Measurements from ENCODE around the gene NDUFAF2. TPM values are rescaled to one million over a fixed set of nuclear protein-coding genes. Genes with fewer than 3 reads are reported as not detected.

NDUFAF2 gene
- total and polyA plus RNA-seq, 2 experiments from 2014 or later = 31.6 to 155 TPM

DNA sequence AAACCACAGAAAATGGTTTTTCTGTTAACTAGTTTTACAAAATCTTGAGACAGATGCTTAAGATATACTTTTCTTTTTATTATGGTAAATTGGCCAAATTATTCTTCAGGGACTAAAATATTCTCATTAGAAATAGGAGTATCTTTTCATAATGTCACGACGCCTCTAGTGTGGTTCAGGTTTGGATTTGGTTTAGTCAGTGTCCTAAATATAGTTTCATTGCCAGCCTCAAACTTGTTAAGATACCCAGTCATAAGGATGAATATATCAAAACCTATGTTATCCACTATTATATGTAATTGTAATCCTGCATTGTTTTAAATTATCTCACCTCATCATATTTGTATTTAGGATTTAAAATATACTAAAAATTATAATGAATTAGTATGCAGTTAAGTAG is 13.7 kb downstream of the NDUFAF2 start:
- ATAC-seq (no peak), DNase-seq (ENCODE audit: low spot score) (no peak)
- TF ChIP-seq, protein P1, sequence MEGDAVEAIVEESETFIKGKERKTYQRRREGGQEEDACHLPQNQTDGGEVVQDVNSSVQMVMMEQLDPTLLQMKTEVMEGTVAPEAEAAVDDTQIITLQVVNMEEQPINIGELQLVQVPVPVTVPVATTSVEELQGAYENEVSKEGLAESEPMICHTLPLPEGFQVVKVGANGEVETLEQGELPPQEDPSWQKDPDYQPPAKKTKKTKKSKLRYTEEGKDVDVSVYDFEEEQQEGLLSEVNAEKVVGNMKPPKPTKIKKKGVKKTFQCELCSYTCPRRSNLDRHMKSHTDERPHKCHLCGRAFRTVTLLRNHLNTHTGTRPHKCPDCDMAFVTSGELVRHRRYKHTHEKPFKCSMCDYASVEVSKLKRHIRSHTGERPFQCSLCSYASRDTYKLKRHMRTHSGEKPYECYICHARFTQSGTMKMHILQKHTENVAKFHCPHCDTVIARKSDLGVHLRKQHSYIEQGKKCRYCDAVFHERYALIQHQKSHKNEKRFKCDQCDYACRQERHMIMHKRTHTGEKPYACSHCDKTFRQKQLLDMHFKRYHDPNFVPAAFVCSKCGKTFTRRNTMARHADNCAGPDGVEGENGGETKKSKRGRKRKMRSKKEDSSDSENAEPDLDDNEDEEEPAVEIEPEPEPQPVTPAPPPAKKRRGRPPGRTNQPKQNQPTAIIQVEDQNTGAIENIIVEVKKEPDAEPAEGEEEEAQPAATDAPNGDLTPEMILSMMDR (conservative IDR thresholded peaks at IDR 0.05; ENCODE audit: low read depth in 2 of 2) = no peak
- TF ChIP-seq, protein P2, sequence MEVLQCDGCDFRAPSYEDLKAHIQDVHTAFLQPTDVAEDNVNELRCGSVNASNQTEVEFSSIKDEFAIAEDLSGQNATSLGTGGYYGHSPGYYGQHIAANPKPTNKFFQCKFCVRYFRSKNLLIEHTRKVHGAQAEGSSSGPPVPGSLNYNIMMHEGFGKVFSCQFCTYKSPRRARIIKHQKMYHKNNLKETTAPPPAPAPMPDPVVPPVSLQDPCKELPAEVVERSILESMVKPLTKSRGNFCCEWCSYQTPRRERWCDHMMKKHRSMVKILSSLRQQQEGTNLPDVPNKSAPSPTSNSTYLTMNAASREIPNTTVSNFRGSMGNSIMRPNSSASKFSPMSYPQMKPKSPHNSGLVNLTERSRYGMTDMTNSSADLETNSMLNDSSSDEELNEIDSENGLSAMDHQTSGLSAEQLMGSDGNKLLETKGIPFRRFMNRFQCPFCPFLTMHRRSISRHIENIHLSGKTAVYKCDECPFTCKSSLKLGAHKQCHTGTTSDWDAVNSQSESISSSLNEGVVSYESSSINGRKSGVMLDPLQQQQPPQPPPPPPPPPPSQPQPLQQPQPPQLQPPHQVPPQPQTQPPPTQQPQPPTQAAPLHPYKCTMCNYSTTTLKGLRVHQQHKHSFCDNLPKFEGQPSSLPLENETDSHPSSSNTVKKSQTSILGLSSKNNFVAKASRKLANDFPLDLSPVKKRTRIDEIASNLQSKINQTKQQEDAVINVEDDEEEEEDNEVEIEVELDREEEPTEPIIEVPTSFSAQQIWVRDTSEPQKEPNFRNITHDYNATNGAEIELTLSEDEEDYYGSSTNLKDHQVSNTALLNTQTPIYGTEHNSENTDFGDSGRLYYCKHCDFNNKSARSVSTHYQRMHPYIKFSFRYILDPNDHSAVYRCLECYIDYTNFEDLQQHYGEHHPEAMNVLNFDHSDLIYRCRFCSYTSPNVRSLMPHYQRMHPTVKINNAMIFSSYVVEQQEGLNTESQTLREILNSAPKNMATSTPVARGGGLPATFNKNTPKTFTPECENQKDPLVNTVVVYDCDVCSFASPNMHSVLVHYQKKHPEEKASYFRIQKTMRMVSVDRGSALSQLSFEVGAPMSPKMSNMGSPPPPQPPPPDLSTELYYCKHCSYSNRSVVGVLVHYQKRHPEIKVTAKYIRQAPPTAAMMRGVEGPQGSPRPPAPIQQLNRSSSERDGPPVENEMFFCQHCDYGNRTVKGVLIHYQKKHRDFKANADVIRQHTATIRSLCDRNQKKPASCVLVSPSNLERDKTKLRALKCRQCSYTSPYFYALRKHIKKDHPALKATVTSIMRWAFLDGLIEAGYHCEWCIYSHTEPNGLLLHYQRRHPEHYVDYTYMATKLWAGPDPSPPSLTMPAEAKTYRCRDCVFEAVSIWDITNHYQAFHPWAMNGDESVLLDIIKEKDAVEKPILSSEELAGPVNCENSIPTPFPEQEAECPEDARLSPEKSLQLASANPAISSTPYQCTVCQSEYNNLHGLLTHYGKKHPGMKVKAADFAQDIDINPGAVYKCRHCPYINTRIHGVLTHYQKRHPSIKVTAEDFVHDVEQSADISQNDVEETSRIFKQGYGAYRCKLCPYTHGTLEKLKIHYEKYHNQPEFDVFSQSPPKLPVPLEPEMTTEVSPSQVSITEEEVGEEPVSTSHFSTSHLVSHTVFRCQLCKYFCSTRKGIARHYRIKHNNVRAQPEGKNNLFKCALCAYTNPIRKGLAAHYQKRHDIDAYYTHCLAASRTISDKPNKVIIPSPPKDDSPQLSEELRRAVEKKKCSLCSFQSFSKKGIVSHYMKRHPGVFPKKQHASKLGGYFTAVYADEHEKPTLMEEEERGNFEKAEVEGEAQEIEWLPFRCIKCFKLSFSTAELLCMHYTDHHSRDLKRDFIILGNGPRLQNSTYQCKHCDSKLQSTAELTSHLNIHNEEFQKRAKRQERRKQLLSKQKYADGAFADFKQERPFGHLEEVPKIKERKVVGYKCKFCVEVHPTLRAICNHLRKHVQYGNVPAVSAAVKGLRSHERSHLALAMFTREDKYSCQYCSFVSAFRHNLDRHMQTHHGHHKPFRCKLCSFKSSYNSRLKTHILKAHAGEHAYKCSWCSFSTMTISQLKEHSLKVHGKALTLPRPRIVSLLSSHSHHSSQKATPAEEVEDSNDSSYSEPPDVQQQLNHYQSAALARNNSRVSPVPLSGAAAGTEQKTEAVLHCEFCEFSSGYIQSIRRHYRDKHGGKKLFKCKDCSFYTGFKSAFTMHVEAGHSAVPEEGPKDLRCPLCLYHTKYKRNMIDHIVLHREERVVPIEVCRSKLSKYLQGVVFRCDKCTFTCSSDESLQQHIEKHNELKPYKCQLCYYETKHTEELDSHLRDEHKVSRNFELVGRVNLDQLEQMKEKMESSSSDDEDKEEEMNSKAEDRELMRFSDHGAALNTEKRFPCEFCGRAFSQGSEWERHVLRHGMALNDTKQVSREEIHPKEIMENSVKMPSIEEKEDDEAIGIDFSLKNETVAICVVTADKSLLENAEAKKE (CRISPR knock-in tag; IDR thresholded peaks at IDR 0.05) = no peak
- TF ChIP-seq NANOG (IDR thresholded peaks at IDR 0.05; ENCODE audit: borderline replicate concordance) (no peak), ZNF114 (CRISPR knock-in tag; IDR thresholded peaks at IDR 0.05) (no peak), EZH2phosphoT487 (IDR thresholded peaks at IDR 0.05; ENCODE audit: unreplicated experiment) (no peak), REST (IDR thresholded peaks at IDR 0.05; ENCODE audit: unreplicated experiment) (no peak), EZH2 (IDR thresholded peaks at IDR 0.05; ENCODE audit: low read depth, unreplicated experiment) (no peak), ZNF331 (CRISPR knock-in tag; IDR thresholded peaks at IDR 0.05; ENCODE audit: low read depth) (no peak), CREB1 (CRISPR knock-in tag; IDR thresholded peaks at IDR 0.05; ENCODE audit: low read depth) (no peak), JUNB (IDR thresholded peaks at IDR 0.05; ENCODE audit: unreplicated experiment) (no peak), STAT1 (IDR thresholded peaks at IDR 0.05; ENCODE audit: unreplicated experiment) (no peak), POLR2AphosphoS5 (IDR thresholded peaks at IDR 0.05; ENCODE audit: low read depth) (no peak)
- TF ChIP-seq, protein P3, sequence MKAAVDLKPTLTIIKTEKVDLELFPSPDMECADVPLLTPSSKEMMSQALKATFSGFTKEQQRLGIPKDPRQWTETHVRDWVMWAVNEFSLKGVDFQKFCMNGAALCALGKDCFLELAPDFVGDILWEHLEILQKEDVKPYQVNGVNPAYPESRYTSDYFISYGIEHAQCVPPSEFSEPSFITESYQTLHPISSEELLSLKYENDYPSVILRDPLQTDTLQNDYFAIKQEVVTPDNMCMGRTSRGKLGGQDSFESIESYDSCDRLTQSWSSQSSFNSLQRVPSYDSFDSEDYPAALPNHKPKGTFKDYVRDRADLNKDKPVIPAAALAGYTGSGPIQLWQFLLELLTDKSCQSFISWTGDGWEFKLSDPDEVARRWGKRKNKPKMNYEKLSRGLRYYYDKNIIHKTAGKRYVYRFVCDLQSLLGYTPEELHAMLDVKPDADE (IDR thresholded peaks at IDR 0.05) = no peak
- Mint-ChIP-seq H3K4me3 (no peak overlapping the region), H3K27ac (no peak overlapping the region), H3K9me3 (peaks cover 16% of the 10 kb centered on the region; the same call in 1 of the 3 replicates), H3K27me3 (ENCODE audit: insufficient read depth, low read depth, poor library complexity) (peaks cover 2% of the 10 kb centered on the region), H3K4me1 (no peaks in the 10 kb centered on the region), H3K36me3 (ENCODE audit: low read depth) (peaks cover 10% of the 10 kb centered on the region; the same call in 1 of the 3 replicates)
- H3F3A ChIP-seq (replicated peaks; ENCODE audit: low read depth) = no peaks in the 10 kb centered on the region
- H3K27me3 ChIP-seq (ENCODE audit: insufficient read depth) = no peaks in the 10 kb centered on the region
- H2AFZ ChIP-seq = no peak overlapping the region
- H3K27ac ChIP-seq (ENCODE audit: low read depth) = no peak overlapping the region
- H3K4me2 ChIP-seq = no peak overlapping the region
- no peak overlapping the region for H3K4me3 ChIP-seq
- H4K20me1 ChIP-seq (replicated peaks; ENCODE audit: insufficient read depth) = peaks cover 3% of the 10 kb centered on the region; the same call in 1 of the 2 replicates
- no peaks in the 10 kb centered on the region for H3K9me2 ChIP-seq (ENCODE audit: insufficient read depth)
- H3K36me3 ChIP-seq (ENCODE audit: insufficient read depth) = no peaks in the 10 kb centered on the region
- H3K4me1 ChIP-seq (ENCODE audit: insufficient read depth) = no peaks in the 10 kb centered on the region
- peaks cover 53% of the 10 kb centered on the region for H3K79me2 ChIP-seq (replicated peaks; ENCODE audit: insufficient read depth)

Data from GM23338 (cell line).